Activated T-cell treated with anti-CD3 and anti-CD28 coated beads, Interleukin-2, amount 50 U/mL, for 4 hours (primary cell): ENCODE data around the gene VARS2. TPM values are rescaled to one million over a fixed set of nuclear protein-coding genes. Genes with fewer than 3 reads are reported as not detected.

Experiments used
- ATAC-seq, 2 donors: fragments of 200-7000 bp; cut with Tn5 transposase; one replicate each; pipeline ENCODE4 v1.10.0; 2021
- DNase-seq: peaks from one replicate; pipeline ENCODE4 v3.0.0-alpha.2; 2020
- H3K27me3 Mint-ChIP-seq: one replicate; pipeline ENCODE4 v1.8.0; 2021; ENCODE audit warnings: low read depth, mixed read lengths
- H3K36me3 Mint-ChIP-seq: one replicate; pipeline ENCODE4 v1.8.0; 2022; ENCODE audit warnings: mixed read lengths; ENCODE audit not compliant: insufficient read depth
- H3K4me1 Mint-ChIP-seq: one replicate; pipeline ENCODE4 v1.8.0; 2021; ENCODE audit warnings: low read depth, mixed read lengths
- H3K4me3 Mint-ChIP-seq: one replicate; pipeline ENCODE4 v1.8.0; 2021; ENCODE audit warnings: mild to moderate bottlenecking, moderate library complexity, mixed read lengths
- H3K9me3 Mint-ChIP-seq: one replicate; pipeline ENCODE4 v1.8.0; 2021; ENCODE audit warnings: mixed read lengths
- total RNA-seq, 3 donors: library from RNA; stranded (reverse); gene quantifications; one replicate each; pipeline ENCODE4 v1.2.1, GENCODE V29; 2021

The VARS2 gene
- total RNA-seq, 3 donors from 2014 or later: 73.6 to 95.1 (median 79.3) TPM

- Mint-ChIP-seq H3K4me1 (peaks cover 17% of the 10 kb centered on the region), H3K9me3 (no peaks in the 10 kb centered on the region), H3K27me3 (no peaks in the 10 kb centered on the region), H3K4me3 (no peak overlapping the region), H3K36me3 (peaks cover 14% of the 10 kb centered on the region)
- no peak for ATAC-seq
- DNase-seq: no peak
These were observed 24.0 kb upstream of the VARS2 start for GRCh38 chr6:30889921-30890645.

GRCh38 chr6:30890646-30891449 is 23.2 kb upstream of the VARS2 start:
- H3K36me3 Mint-ChIP-seq: peaks cover 15% of the 10 kb centered on the region
- no peaks in the 10 kb centered on the region for H3K9me3 Mint-ChIP-seq
- no peaks in the 10 kb centered on the region for H3K27me3 Mint-ChIP-seq
- DNase-seq: no peak
- ATAC-seq: no peak
- peaks cover 10% of the 10 kb centered on the region for H3K4me1 Mint-ChIP-seq
- no peak overlapping the region for H3K4me3 Mint-ChIP-seq

GRCh38 chr6:30891450-30891723 is 22.7 kb upstream of the VARS2 start:
- no peak overlapping the region for H3K4me3 Mint-ChIP-seq
- H3K4me1 Mint-ChIP-seq: peaks cover 4% of the 10 kb centered on the region
- DNase-seq: no peak
- H3K9me3 Mint-ChIP-seq: no peaks in the 10 kb centered on the region
- H3K36me3 Mint-ChIP-seq: peaks cover 15% of the 10 kb centered on the region
- ATAC-seq: no peak
- H3K27me3 Mint-ChIP-seq: no peaks in the 10 kb centered on the region

- DNase-seq: no peak
- no peaks in the 10 kb centered on the region for H3K27me3 Mint-ChIP-seq
- no peak overlapping the region for H3K4me3 Mint-ChIP-seq
- peaks cover 15% of the 10 kb centered on the region for H3K36me3 Mint-ChIP-seq
- no peak for ATAC-seq
- H3K9me3 Mint-ChIP-seq: no peaks in the 10 kb centered on the region
- no peaks in the 10 kb centered on the region for H3K4me1 Mint-ChIP-seq
These were observed 22.1 kb upstream of the VARS2 start for GRCh38 chr6:30891816-30892538.

- Mint-ChIP-seq H3K36me3 (peaks cover 15% of the 10 kb centered on the region), H3K4me1 (no peaks in the 10 kb centered on the region), H3K4me3 (no peak overlapping the region)
These were observed 20.9 kb upstream of the VARS2 start for GRCh38 chr6:30893001-30893591.

GRCh38 chr6:30893666-30894065 is 20.4 kb upstream of the VARS2 start:
- no peak for ATAC-seq
- no peak overlapping the region for H3K4me3 Mint-ChIP-seq
- no peaks in the 10 kb centered on the region for H3K4me1 Mint-ChIP-seq

More at GRCh38 chr6:30893001-30893591, 20.9 kb upstream of the VARS2 start:
- no peak for DNase-seq
- H3K9me3 Mint-ChIP-seq: no peaks in the 10 kb centered on the region
- no peak for ATAC-seq
- no peaks in the 10 kb centered on the region for H3K27me3 Mint-ChIP-seq

GRCh38 chr6:30894381-30894780 is 19.7 kb upstream of the VARS2 start:
- peaks cover 23% of the 10 kb centered on the region for H3K36me3 Mint-ChIP-seq
- no peak overlapping the region for H3K4me3 Mint-ChIP-seq
- H3K9me3 Mint-ChIP-seq: no peaks in the 10 kb centered on the region
- H3K27me3 Mint-ChIP-seq: no peaks in the 10 kb centered on the region
- no peak for DNase-seq
- ATAC-seq: no peak
- H3K4me1 Mint-ChIP-seq: no peaks in the 10 kb centered on the region

More at GRCh38 chr6:30893666-30894065, 20.4 kb upstream of the VARS2 start:
- H3K27me3 Mint-ChIP-seq: no peaks in the 10 kb centered on the region
- no peak for DNase-seq
- H3K36me3 Mint-ChIP-seq: peaks cover 21% of the 10 kb centered on the region
- no peaks in the 10 kb centered on the region for H3K9me3 Mint-ChIP-seq

- H3K36me3 Mint-ChIP-seq: peaks cover 22% of the 10 kb centered on the region
- DNase-seq (no peak), ATAC-seq (no peak)
- H3K4me3 Mint-ChIP-seq: no peak overlapping the region
- no peaks in the 10 kb centered on the region for H3K4me1 Mint-ChIP-seq
- H3K9me3 Mint-ChIP-seq: no peaks in the 10 kb centered on the region
- no peaks in the 10 kb centered on the region for H3K27me3 Mint-ChIP-seq
These were observed 19.1 kb upstream of the VARS2 start for GRCh38 chr6:30894935-30895334.

GRCh38 chr6:30895343-30895742 is 18.7 kb upstream of the VARS2 start:
- ATAC-seq (no peak), DNase-seq (no peak)
- Mint-ChIP-seq H3K36me3 (peaks cover 18% of the 10 kb centered on the region), H3K27me3 (no peaks in the 10 kb centered on the region), H3K4me1 (no peaks in the 10 kb centered on the region), H3K4me3 (no peak overlapping the region), H3K9me3 (no peaks in the 10 kb centered on the region)

GRCh38 chr6:30896541-30896940 is 17.5 kb upstream of the VARS2 start:
- Mint-ChIP-seq H3K9me3 (no peaks in the 10 kb centered on the region), H3K4me1 (no peaks in the 10 kb centered on the region), H3K36me3 (peaks cover 17% of the 10 kb centered on the region), H3K4me3 (no peak overlapping the region), H3K27me3 (no peaks in the 10 kb centered on the region)
- DNase-seq: no peak
- no peak for ATAC-seq

GRCh38 chr6:30897882-30898281 is 16.2 kb upstream of the VARS2 start:
- Mint-ChIP-seq H3K9me3 (no peaks in the 10 kb centered on the region), H3K4me1 (peaks cover under 1% of the 10 kb centered on the region), H3K36me3 (peaks cover 15% of the 10 kb centered on the region), H3K27me3 (no peaks in the 10 kb centered on the region), H3K4me3 (no peak overlapping the region)
- no peak for ATAC-seq
- no peak for DNase-seq

GRCh38 chr6:30898750-30899360 is 15.2 kb upstream of the VARS2 start:
- Mint-ChIP-seq H3K4me1 (peaks cover 2% of the 10 kb centered on the region), H3K36me3 (peaks cover 15% of the 10 kb centered on the region), H3K27me3 (no peaks in the 10 kb centered on the region), H3K9me3 (no peaks in the 10 kb centered on the region), H3K4me3 (no peak overlapping the region)
- DNase-seq (no peak), ATAC-seq (no peak)

- no peak for ATAC-seq
These were observed 13.1 kb upstream of the VARS2 start for GRCh38 chr6:30900863-30901417.

GRCh38 chr6:30901436-30901835 is 12.6 kb upstream of the VARS2 start:
- H3K36me3 Mint-ChIP-seq: peaks cover 9% of the 10 kb centered on the region
- peaks cover 2% of the 10 kb centered on the region for H3K4me1 Mint-ChIP-seq
- no peaks in the 10 kb centered on the region for H3K9me3 Mint-ChIP-seq
- ATAC-seq: no peak
- no peaks in the 10 kb centered on the region for H3K27me3 Mint-ChIP-seq
- no peak for DNase-seq
- H3K4me3 Mint-ChIP-seq: no peak overlapping the region

More at GRCh38 chr6:30900863-30901417, 13.1 kb upstream of the VARS2 start:
- no peaks in the 10 kb centered on the region for H3K27me3 Mint-ChIP-seq
- peaks cover 2% of the 10 kb centered on the region for H3K4me1 Mint-ChIP-seq
- no peak for DNase-seq
- H3K9me3 Mint-ChIP-seq: no peaks in the 10 kb centered on the region
- H3K36me3 Mint-ChIP-seq: peaks cover 9% of the 10 kb centered on the region
- H3K4me3 Mint-ChIP-seq: no peak overlapping the region
